GM21576 (cell line): ENCODE data around the gene CTTNBP2.

Experiments used
- ATAC-seq: cut with Tn5 transposase; IDR thresholded peaks from one replicate; pipeline ENCODE4 v1.9.1; 2021; ENCODE audit warnings: mild to moderate bottlenecking, moderate library complexity; ENCODE audit not compliant: unreplicated experiment

Gene CTTNBP2

GRCh38 chr7:117873310-117874190, at the start of gene CTTNBP2:
Gene CTTNBP2, minus strand, starts transcription at chr7:117873441. Its CDS starts 26 bp downstream, at chr7:117873415.
- ATAC-seq: no peak

GRCh38 chr7:117916309-117916708, 43.1 kb upstream of the CTTNBP2 start:
- no peak for ATAC-seq

GRCh38 chr7:117912421-117912820, 39.2 kb upstream of the CTTNBP2 start:
- ATAC-seq: no peak

- no peak for ATAC-seq
Observed at GRCh38 chr7:117908031-117908795, 35.0 kb upstream of the CTTNBP2 start.

GRCh38 chr7:117907049-117907640, 33.9 kb upstream of the CTTNBP2 start:
- ATAC-seq: no peak

GRCh38 chr7:117902314-117902889, 29.2 kb upstream of the CTTNBP2 start:
- no peak for ATAC-seq

GRCh38 chr7:117901089-117901797, 28.0 kb upstream of the CTTNBP2 start:
- no peak for ATAC-seq

- no peak for ATAC-seq
Observed at GRCh38 chr7:117896339-117896738, 23.1 kb upstream of the CTTNBP2 start.

GRCh38 chr7:117895276-117895675, 22.0 kb upstream of the CTTNBP2 start:
- ATAC-seq: no peak

- ATAC-seq: no peak
Observed at GRCh38 chr7:117894037-117894436, 20.8 kb upstream of the CTTNBP2 start.

- ATAC-seq: no peak
Observed at GRCh38 chr7:117892821-117893220, 19.6 kb upstream of the CTTNBP2 start.

- ATAC-seq: no peak
Observed at GRCh38 chr7:117889611-117890010, 16.4 kb upstream of the CTTNBP2 start.

GRCh38 chr7:117888627-117889026, 15.4 kb upstream of the CTTNBP2 start:
- ATAC-seq: no peak

- ATAC-seq: no peak
Observed at GRCh38 chr7:117882594-117882993, 9.4 kb upstream of the CTTNBP2 start.

GRCh38 chr7:117876761-117877160, 3.5 kb upstream of the CTTNBP2 start:
- no peak for ATAC-seq

GRCh38 chr7:117875566-117875965, 2.3 kb upstream of the CTTNBP2 start:
- ATAC-seq: no peak

GRCh38 chr7:117874191-117874700, 1.0 kb upstream of the CTTNBP2 start:
- ATAC-seq: no peak

- no peak for ATAC-seq
Observed at GRCh38 chr7:117872561-117873309, 506 bp downstream of the CTTNBP2 start.

GRCh38 chr7:117871778-117872538, 1.3 kb downstream of the CTTNBP2 start:
- no peak for ATAC-seq
